Medulla oblongata (tissue), 1 donor: Measurements from ENCODE around the gene FGF14.
"Not testable (repeated sequence)": the region's sequence is repeated elsewhere in the genome, so short reads cannot be mapped to it uniquely, and the experiment has no call there.

ENCODE experiments used
- DNase-seq: peaks from one replicate; pipeline ENCODE4 v3.0.0-alpha.2; 2015; ENCODE audit errors: extremely low spot score

FGF14 gene

GRCh38 chr13:102136735-102137296 lies 265.0 kb downstream of the FGF14 start:
- no peak for DNase-seq

GRCh38 chr13:102132777-102133295 lies 269.0 kb downstream of the FGF14 start:
- no peak for DNase-seq

- DNase-seq = no peak
Observed at GRCh38 chr13:102131246-102131645, 270.6 kb downstream of the FGF14 start.

GRCh38 chr13:102128216-102128810 lies 273.5 kb downstream of the FGF14 start:
- DNase-seq = no peak

- no peak for DNase-seq
Observed at GRCh38 chr13:102127153-102127552, 274.7 kb downstream of the FGF14 start.

- no peak for DNase-seq
Observed at GRCh38 chr13:102122147-102122546, 279.7 kb downstream of the FGF14 start.

- DNase-seq = no peak
Observed at GRCh38 chr13:102117175-102117831, 284.5 kb downstream of the FGF14 start.

GRCh38 chr13:102103469-102103868 lies 298.4 kb downstream of the FGF14 start:
- no peak for DNase-seq

- DNase-seq = no peak
Observed at GRCh38 chr13:102100234-102100633, 301.6 kb downstream of the FGF14 start.

GRCh38 chr13:102097708-102098107 lies 304.1 kb downstream of the FGF14 start:
- DNase-seq = no peak

- not testable (repeated sequence) for DNase-seq
Observed at GRCh38 chr13:102093288-102093687, 308.6 kb downstream of the FGF14 start.

GRCh38 chr13:102091231-102091630 lies 310.6 kb downstream of the FGF14 start:
- DNase-seq = no peak

GRCh38 chr13:102090532-102090931 lies 311.3 kb downstream of the FGF14 start:
- no peak for DNase-seq

GRCh38 chr13:102089722-102090121 lies 312.1 kb downstream of the FGF14 start:
- DNase-seq = no peak

- no peak for DNase-seq
Observed at GRCh38 chr13:102089177-102089576, 312.7 kb downstream of the FGF14 start.

GRCh38 chr13:102073251-102073650 lies 328.6 kb downstream of the FGF14 start:
- DNase-seq = no peak

- DNase-seq = no peak
Observed at GRCh38 chr13:102071711-102072110, 330.1 kb downstream of the FGF14 start.

GRCh38 chr13:102068323-102068722 lies 333.5 kb downstream of the FGF14 start:
- not testable (repeated sequence) for DNase-seq

- no peak for DNase-seq
Observed at GRCh38 chr13:102055090-102055779, 346.6 kb downstream of the FGF14 start.

- no peak for DNase-seq
Observed at GRCh38 chr13:102049853-102050252, 352.0 kb downstream of the FGF14 start.

GRCh38 chr13:102045731-102046130 lies 356.1 kb downstream of the FGF14 start:
- DNase-seq = no peak

GRCh38 chr13:102042746-102043145 lies 359.1 kb downstream of the FGF14 start:
- no peak for DNase-seq
